Measurements from ENCODE around the gene ALB.

The ALB gene

GRCh38 chr4:73431813-73432168 lies 27.7 kb downstream of the ALB start:
- TF ChIP-seq CTCF (IDR thresholded peaks at IDR 0.05; ENCODE audit: low read depth, low read length), result no peak
- no peak for DNase-seq (ENCODE audit: extremely low read depth, low read depth)

- no peak for DNase-seq (ENCODE audit: extremely low read depth, low read depth)
- no peak for TF ChIP-seq CTCF (IDR thresholded peaks at IDR 0.05; ENCODE audit: low read depth, low read length)
These were observed 28.3 kb downstream of the ALB start for GRCh38 chr4:73432169-73433000.

- TF ChIP-seq CTCF (IDR thresholded peaks at IDR 0.05; ENCODE audit: low read depth, low read length), result no peak
- DNase-seq (ENCODE audit: extremely low read depth, low read depth), result no peak
These were observed 29.1 kb downstream of the ALB start for GRCh38 chr4:73433140-73433539.

- TF ChIP-seq CTCF (IDR thresholded peaks at IDR 0.05; ENCODE audit: low read depth, low read length), result peak; percentile 54
- no peak for DNase-seq (ENCODE audit: extremely low read depth, low read depth)
These were observed 30.2 kb downstream of the ALB start for GRCh38 chr4:73434311-73434710.

GRCh38 chr4:73435984-73436383 lies 31.9 kb downstream of the ALB start, which contains the start of gene AFP:
Gene AFP, plus strand, starts transcription at chr4:73436221. Its CDS starts 42 bp downstream, at chr4:73436263.
- no peak for DNase-seq (ENCODE audit: extremely low read depth, low read depth)
- TF ChIP-seq CTCF (IDR thresholded peaks at IDR 0.05; ENCODE audit: low read depth, low read length), result no peak

GRCh38 chr4:73436674-73437557 lies 32.8 kb downstream of the ALB start:
- DNase-seq (ENCODE audit: extremely low read depth, low read depth), result no peak
- TF ChIP-seq CTCF (IDR thresholded peaks at IDR 0.05; ENCODE audit: low read depth, low read length), result no peak

- no peak for TF ChIP-seq CTCF (IDR thresholded peaks at IDR 0.05; ENCODE audit: low read depth, low read length)
- no peak for DNase-seq (ENCODE audit: extremely low read depth, low read depth)
These were observed 33.5 kb downstream of the ALB start for GRCh38 chr4:73437558-73437956.

Data from AG09319 (cell line).